ENCODE results near the gene LRRC41. TPM values are rescaled to one million over a fixed set of nuclear protein-coding genes. Genes with fewer than 3 reads are reported as not detected.
A peak's percentile ranks its signal among the peaks of the same experiment; 100 is the strongest.

LRRC41 gene
- total RNA-seq, 1 experiment from 2014 or later = 38.1 TPM

GRCh38 chr1:46306159-46306530, 2.7 kb upstream of the LRRC41 start:
- ChIA-PET RAD21 (ENCODE audit: low non-redundant PET in 1 of 2, low total read pairs in 2 of 2, uncharacterized antibody in 2 of 2, unreplicated experiment in 2 of 2) (no interaction called here), POLR2A (no interaction called here), CTCF (no interaction called here)
- intact Hi-C loops (cut with micrococcal nuclease) = no loop called here
- Histone ChIP-seq H3K36me3 (ENCODE audit: control insufficient read depth in 1 of 2, insufficient read depth in 2 of 2, low read length in 2 of 2) (peaks cover 20 to 29% of the 10 kb centered on the region in 2 experiments), H3K9me3 (ENCODE audit: control insufficient read depth in 1 of 2, insufficient read depth in 1 of 2, low read depth in 1 of 2, low read length in 2 of 2) (no peaks in the 10 kb centered on the region), H3K79me2 (ENCODE audit: insufficient read depth, low read length) (peaks cover 93% of the 10 kb centered on the region), H3K27ac (ENCODE audit: low read depth, low read length) (no peak overlapping the region), H2AFZ (ENCODE audit: low read depth, low read length, poor library complexity, severe bottlenecking) (no peak overlapping the region), H3K4me3 (replicated peaks in 1 of 2; ENCODE audit: low read depth in 1 of 2, low read length in 2 of 2) (no peak overlapping the region), H3K9me2 (ENCODE audit: insufficient read depth) (no peaks in the 10 kb centered on the region), H3K9ac (ENCODE audit: low read length) (no peak overlapping the region), H3K4me1 (ENCODE audit: control insufficient read depth in 1 of 2, insufficient read depth in 2 of 2, low read length in 2 of 2) (peaks cover 6 to 13% of the 10 kb centered on the region in 2 experiments; a peak in 3 of 4 replicates), H3K27me3 (ENCODE audit: insufficient read depth, low read length) (no peaks in the 10 kb centered on the region), H3K4me2 (ENCODE audit: low read length) (no peak overlapping the region), H4K20me1 (ENCODE audit: insufficient read depth) (peaks cover 24% of the 10 kb centered on the region; the same call in 1 of the 2 replicates)
- ATAC-seq = no peak
- TF ChIP-seq CEBPB (IDR thresholded peaks at IDR 0.05; ENCODE audit: low read depth) (no peak), ZNF274 (IDR thresholded peaks at IDR 0.05; ENCODE audit: low read depth, low read length) (no peak), RAD21 (IDR thresholded peaks at IDR 0.05; ENCODE audit: low read depth) (no peak), ELF1 (IDR thresholded peaks at IDR 0.05; ENCODE audit: borderline replicate concordance, low read depth) (no peak), TCF7L2 (IDR thresholded peaks at IDR 0.05; ENCODE audit: borderline replicate concordance, extremely low read depth, insufficient read depth, insufficient read length) (no peak), POLR2A (IDR thresholded peaks at IDR 0.05; ENCODE audit: borderline replicate concordance, extremely low read depth, insufficient read depth, insufficient read length) (no peak), FOSL1 (IDR thresholded peaks at IDR 0.05; ENCODE audit: low read depth) (no peak), SRF (IDR thresholded peaks at IDR 0.05; ENCODE audit: low read depth) (no peak), SP1 (IDR thresholded peaks at IDR 0.05; ENCODE audit: low read depth) (no peak), EZH2 (IDR thresholded peaks at IDR 0.05) (no peak)
- TF ChIP-seq, protein P1, sequence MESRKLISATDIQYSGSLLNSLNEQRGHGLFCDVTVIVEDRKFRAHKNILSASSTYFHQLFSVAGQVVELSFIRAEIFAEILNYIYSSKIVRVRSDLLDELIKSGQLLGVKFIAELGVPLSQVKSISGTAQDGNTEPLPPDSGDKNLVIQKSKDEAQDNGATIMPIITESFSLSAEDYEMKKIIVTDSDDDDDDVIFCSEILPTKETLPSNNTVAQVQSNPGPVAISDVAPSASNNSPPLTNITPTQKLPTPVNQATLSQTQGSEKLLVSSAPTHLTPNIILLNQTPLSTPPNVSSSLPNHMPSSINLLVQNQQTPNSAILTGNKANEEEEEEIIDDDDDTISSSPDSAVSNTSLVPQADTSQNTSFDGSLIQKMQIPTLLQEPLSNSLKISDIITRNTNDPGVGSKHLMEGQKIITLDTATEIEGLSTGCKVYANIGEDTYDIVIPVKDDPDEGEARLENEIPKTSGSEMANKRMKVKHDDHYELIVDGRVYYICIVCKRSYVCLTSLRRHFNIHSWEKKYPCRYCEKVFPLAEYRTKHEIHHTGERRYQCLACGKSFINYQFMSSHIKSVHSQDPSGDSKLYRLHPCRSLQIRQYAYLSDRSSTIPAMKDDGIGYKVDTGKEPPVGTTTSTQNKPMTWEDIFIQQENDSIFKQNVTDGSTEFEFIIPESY (IDR thresholded peaks at IDR 0.05; ENCODE audit: extremely low read depth, insufficient replicate concordance, low read length) = no peak
- TF ChIP-seq, protein P2, sequence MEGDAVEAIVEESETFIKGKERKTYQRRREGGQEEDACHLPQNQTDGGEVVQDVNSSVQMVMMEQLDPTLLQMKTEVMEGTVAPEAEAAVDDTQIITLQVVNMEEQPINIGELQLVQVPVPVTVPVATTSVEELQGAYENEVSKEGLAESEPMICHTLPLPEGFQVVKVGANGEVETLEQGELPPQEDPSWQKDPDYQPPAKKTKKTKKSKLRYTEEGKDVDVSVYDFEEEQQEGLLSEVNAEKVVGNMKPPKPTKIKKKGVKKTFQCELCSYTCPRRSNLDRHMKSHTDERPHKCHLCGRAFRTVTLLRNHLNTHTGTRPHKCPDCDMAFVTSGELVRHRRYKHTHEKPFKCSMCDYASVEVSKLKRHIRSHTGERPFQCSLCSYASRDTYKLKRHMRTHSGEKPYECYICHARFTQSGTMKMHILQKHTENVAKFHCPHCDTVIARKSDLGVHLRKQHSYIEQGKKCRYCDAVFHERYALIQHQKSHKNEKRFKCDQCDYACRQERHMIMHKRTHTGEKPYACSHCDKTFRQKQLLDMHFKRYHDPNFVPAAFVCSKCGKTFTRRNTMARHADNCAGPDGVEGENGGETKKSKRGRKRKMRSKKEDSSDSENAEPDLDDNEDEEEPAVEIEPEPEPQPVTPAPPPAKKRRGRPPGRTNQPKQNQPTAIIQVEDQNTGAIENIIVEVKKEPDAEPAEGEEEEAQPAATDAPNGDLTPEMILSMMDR (IDR thresholded peaks at IDR 0.05 in 2 of 3, conservative IDR thresholded peaks at IDR 0.05 in 1 of 3; ENCODE audit: borderline replicate concordance in 1 of 3, insufficient read depth in 1 of 3, low read depth in 2 of 3, low read length in 2 of 3) = no peak
- TF ChIP-seq, protein P3, sequence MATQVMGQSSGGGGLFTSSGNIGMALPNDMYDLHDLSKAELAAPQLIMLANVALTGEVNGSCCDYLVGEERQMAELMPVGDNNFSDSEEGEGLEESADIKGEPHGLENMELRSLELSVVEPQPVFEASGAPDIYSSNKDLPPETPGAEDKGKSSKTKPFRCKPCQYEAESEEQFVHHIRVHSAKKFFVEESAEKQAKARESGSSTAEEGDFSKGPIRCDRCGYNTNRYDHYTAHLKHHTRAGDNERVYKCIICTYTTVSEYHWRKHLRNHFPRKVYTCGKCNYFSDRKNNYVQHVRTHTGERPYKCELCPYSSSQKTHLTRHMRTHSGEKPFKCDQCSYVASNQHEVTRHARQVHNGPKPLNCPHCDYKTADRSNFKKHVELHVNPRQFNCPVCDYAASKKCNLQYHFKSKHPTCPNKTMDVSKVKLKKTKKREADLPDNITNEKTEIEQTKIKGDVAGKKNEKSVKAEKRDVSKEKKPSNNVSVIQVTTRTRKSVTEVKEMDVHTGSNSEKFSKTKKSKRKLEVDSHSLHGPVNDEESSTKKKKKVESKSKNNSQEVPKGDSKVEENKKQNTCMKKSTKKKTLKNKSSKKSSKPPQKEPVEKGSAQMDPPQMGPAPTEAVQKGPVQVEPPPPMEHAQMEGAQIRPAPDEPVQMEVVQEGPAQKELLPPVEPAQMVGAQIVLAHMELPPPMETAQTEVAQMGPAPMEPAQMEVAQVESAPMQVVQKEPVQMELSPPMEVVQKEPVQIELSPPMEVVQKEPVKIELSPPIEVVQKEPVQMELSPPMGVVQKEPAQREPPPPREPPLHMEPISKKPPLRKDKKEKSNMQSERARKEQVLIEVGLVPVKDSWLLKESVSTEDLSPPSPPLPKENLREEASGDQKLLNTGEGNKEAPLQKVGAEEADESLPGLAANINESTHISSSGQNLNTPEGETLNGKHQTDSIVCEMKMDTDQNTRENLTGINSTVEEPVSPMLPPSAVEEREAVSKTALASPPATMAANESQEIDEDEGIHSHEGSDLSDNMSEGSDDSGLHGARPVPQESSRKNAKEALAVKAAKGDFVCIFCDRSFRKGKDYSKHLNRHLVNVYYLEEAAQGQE (IDR thresholded peaks at IDR 0.05; ENCODE audit: low read depth) = no peak
- TF ChIP-seq, protein P4, sequence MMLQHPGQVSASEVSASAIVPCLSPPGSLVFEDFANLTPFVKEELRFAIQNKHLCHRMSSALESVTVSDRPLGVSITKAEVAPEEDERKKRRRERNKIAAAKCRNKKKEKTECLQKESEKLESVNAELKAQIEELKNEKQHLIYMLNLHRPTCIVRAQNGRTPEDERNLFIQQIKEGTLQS (IDR thresholded peaks at IDR 0.05) = no peak
- no peak for DNase-seq (ENCODE audit: low read depth, low spot score)
- BruUV-seq (replicated peaks) = TSS peak; percentile 0
